Effector memory CD8-positive, alpha-beta T cell (primary cell): Measurements from ENCODE around the gene CETP.
A peak's percentile ranks its signal among the peaks of the same experiment; 100 is the strongest.

ENCODE experiments used
- ATAC-seq: fragments of 150-1000 bp; cut with Tn5 transposase; replicated peaks from 2 replicates; pipeline ENCODE4 v1.10.0; 2021; ENCODE audit warnings: mild to moderate bottlenecking, moderate library complexity
- DNase-seq, 3 experiments: peaks; one replicate each; pipeline ENCODE4 v3.0.0; 2021
- H3K27ac Mint-ChIP-seq, 2 donors: one replicate each; pipeline ENCODE4 v1.8.0; 2022; ENCODE audit warnings: mild to moderate bottlenecking in 2 of 2, mixed read lengths in 2 of 2, moderate library complexity in 2 of 2
- H3K27me3 Mint-ChIP-seq, 2 donors: one replicate each; pipeline ENCODE4 v1.8.0; 2022; ENCODE audit warnings: mixed read lengths in 2 of 2
- H3K36me3 Mint-ChIP-seq: one replicate; pipeline ENCODE4 v1.8.0; 2022; ENCODE audit warnings: mild to moderate bottlenecking, moderate library complexity, mixed read lengths; ENCODE audit not compliant: insufficient read depth
- H3K4me1 Mint-ChIP-seq, 2 donors: one replicate each; pipeline ENCODE4 v1.8.0; 2022; ENCODE audit warnings: low read depth in 2 of 2, mixed read lengths in 2 of 2
- H3K4me3 Mint-ChIP-seq, 2 donors: one replicate each; pipeline ENCODE4 v1.8.0; 2022; ENCODE audit warnings: mild to moderate bottlenecking in 2 of 2, mixed read lengths in 2 of 2, moderate library complexity in 2 of 2
- H3K9me3 Mint-ChIP-seq, 2 donors: one replicate each; pipeline ENCODE4 v1.8.0; 2022; ENCODE audit warnings: mixed read lengths in 2 of 2

The CETP gene

DNA sequence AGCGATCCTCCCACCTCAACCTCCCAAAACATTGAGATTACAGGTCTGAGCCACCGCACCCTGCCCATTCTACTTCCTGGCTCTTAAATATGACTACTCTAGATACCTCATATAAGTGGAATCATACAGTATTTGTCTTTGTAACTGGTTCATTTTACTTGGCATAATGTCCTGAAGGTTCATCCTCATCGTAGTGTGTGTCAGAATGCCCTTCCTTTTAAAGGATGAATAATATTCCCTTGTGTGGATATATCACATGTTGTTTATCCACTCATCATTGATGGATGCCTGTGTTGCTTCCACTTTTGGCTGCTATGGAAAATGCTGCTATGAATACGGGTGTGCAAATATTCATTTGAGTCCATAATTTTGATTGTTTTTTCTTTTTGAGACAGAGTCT, 5.7 kb upstream of the CETP start:
- peaks cover 4 to 5% of the 10 kb centered on the region in 2 donors for H3K4me1 Mint-ChIP-seq
- H3K36me3 Mint-ChIP-seq, result no peaks in the 10 kb centered on the region
- H3K9me3 Mint-ChIP-seq, result no peaks in the 10 kb centered on the region
- H3K27ac Mint-ChIP-seq, result no peak overlapping the region
- no peak for DNase-seq
- ATAC-seq, result no peak
- no peaks in the 10 kb centered on the region for H3K27me3 Mint-ChIP-seq
- H3K4me3 Mint-ChIP-seq, result no peak overlapping the region

DNA sequence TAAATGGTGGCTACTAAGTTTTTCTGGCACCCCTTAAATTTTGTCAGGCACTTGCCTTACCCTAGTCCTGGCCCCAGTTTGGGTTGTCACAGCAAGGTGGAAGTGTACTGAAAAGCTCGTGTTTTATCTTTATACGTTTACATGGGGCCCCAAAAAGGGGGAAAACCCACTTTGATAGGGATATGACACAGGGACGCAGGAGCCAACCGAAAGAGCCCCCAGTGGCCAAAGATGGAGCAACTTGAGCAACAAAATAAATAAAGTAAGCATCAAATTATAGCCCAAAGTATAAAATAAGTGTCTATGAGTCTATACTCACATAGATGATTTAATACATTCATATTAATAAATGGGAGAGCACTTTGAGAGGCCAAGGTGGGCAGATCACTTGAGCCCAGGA, 5.0 kb upstream of the CETP start:
- Mint-ChIP-seq H3K27me3 (no peaks in the 10 kb centered on the region), H3K36me3 (no peaks in the 10 kb centered on the region), H3K9me3 (no peaks in the 10 kb centered on the region), H3K27ac (no peak overlapping the region), H3K4me3 (no peak overlapping the region), H3K4me1 (no peaks in the 10 kb centered on the region)
- DNase-seq (no peak), ATAC-seq (no peak)

DNA sequence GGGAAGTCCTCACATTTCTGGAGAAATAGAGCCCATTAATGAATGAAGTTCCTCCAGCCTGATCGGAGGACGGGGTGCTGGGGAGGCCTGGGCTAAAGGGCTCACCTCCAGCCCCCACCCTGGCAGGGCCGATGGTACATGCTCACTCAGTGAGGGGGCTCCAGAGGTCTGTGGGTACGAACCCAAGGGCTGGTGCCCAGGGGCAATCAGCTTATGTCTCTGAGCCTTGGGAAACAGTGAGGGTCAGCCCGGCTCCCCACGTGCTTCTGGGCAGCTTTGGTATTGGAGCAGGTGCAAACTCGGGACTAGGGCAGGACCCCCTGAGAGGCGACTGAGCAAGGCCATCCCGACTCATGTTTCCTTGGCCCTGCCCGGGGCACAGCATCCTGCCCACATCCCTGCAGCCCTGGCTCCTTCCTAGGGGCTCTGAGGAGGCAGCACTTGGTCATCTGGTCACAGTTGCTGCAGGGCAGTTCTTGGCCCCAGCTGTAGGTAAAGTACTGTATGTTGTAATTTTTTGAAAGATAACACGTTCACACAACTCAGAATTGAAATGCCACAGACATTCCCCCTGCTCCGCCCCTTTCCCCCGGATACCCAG, 969 bp upstream of the CETP start:
- no peaks in the 10 kb centered on the region for H3K9me3 Mint-ChIP-seq
- DNase-seq (no peak), ATAC-seq (no peak)
- H3K27me3 Mint-ChIP-seq, result no peaks in the 10 kb centered on the region
- no peaks in the 10 kb centered on the region for H3K36me3 Mint-ChIP-seq
- no peak overlapping the region for H3K4me3 Mint-ChIP-seq
- H3K27ac Mint-ChIP-seq, result no peak overlapping the region
- H3K4me1 Mint-ChIP-seq, result peaks cover 10 to 14% of the 10 kb centered on the region in 2 donors

DNA sequence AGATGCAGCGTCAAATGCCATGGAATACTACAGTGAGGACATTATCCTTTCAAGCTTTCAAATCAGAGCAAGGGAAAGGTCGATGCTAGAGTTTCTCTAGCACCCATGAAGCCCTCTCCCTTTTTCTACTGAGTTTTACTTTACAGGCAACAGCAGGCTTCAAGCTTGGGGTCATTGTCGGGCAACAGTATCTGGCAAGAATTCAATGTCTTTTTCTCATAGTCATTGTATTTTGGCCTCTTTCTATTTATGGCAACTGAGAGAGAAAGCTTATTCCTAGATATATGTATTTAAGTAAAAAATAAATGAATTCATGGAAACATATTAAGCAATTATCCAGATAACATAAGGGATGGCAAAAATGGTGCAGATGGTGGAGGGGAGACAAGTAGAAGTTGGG, 364 bp upstream of the CETP start:
- ATAC-seq, result no peak
- Mint-ChIP-seq H3K4me1 (peaks cover 15 to 17% of the 10 kb centered on the region in 2 donors), H3K36me3 (no peaks in the 10 kb centered on the region), H3K4me3 (no peak overlapping the region), H3K27ac (no peak overlapping the region), H3K27me3 (no peaks in the 10 kb centered on the region), H3K9me3 (no peaks in the 10 kb centered on the region)
- no peak for DNase-seq

DNA sequence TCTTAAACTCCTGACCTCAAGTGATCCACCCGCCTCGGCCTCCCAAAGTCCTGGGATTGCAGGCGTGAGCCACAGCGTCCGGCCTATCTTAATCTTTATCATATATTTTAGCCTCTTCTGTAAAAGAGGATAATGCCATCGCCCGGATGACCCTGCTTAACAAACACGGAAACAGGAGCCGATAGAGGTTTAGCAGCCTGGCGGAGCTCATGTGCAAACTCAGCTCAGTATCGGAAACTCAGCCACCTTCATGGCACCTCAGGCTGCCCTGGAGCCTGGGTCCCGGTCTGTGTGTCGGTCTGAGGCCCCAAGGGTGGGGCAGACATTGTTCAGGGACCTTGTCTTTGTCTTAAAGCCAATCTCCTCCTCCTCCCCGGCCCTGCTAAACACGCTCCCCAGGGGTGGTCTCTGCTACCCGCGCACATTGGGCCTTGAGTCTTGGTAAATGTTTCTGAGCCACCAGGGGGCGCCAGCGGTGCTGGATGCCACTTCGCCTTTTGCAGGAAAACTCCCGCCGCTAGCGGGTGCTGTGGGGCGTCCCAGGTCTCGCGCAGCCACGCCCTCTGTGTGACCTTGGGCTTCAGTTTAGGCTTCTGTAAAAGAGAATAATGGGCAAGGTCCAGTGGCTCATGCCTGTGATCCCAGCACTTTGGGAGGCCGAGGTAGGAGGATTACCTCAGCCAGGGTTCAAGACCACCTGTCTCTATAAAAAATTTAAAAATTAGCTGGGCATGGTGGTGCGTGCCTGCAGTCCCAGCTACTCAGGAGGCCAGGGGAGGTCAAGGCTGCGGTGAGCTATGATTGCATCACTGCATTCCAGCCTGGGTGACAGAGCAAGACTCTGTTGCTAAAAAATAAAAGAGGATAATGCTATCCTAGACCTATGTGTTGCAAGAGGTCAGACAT, 2.7 kb downstream of the CETP start:
- DNase-seq (peak; percentile 94 to 98 (median 96)), ATAC-seq (peak; percentile 96)
- Mint-ChIP-seq H3K27me3 (no peaks in the 10 kb centered on the region), H3K4me3 (no peak overlapping the region), H3K9me3 (no peaks in the 10 kb centered on the region), H3K4me1 (peaks cover 15 to 17% of the 10 kb centered on the region in 2 donors), H3K27ac (no peak overlapping the region), H3K36me3 (no peaks in the 10 kb centered on the region)

DNA sequence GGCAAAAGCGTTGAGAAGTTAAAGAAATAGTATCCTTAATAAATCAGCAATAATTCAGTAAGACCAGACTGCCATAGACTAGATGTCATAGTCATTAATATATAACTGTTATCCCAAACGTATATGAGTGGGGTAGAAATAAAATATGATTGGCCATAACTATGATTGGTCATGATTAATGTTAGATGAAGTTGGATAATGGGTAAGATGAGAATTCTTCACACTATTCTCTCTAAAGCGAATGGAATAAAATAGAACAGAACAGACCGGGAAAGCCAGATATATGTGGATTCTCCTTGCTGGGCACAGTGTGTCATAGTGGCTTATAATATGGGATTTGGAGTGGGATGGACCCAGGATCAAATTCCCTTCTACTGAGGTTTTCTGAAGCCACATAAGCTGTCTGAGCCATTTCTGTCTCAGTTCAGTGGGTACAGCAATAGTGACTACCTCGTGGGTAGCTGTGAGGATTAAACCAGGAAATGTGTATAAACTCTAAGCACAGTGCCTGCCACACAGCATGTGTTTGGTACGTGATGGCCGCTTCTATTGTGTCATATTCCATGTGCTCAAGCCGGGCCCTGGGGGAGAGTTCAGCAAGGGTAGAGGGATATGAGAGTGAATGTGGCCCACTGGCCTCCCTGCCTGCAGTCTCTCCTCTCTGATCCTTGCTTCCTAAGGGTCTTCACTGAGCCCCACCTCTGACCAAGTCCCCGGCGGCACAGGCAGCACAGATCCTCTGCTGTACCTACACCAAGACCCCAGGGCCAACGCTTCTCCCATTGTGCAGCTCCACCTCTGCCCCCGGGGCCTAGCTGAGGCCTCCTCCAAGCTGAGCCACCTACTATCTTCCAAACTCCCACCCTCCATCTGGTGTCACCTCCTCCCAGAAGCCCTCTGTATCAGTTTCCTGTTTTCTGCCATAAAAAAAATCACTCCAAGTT, 3.7 kb downstream of the CETP start:
- Mint-ChIP-seq H3K4me3 (no peak overlapping the region), H3K27me3 (no peaks in the 10 kb centered on the region), H3K36me3 (no peaks in the 10 kb centered on the region), H3K9me3 (no peaks in the 10 kb centered on the region), H3K27ac (peak overlapping the region in 1 of 2 donors; percentile 83), H3K4me1 (peaks cover 15 to 17% of the 10 kb centered on the region in 2 donors)
- ATAC-seq, result no peak
- DNase-seq, result no peak

DNA sequence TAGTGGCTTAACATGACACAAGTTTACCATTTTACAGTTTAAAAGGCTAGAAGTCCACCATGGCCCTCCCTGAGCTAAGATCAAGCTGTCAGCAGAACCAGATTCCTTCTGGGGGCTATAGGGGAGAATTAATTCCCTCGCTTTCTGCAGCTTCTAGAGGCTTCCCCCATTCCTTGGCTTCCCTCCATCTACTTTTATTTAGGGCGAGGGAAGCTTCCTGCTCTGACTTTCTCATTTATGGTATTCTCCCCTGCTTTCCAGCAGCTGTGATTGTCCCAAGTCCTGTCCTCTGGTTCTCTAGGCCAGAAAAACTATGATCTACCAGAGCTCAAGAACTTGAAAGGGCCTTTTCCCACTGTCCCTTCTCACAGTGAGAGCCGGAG, 4.3 kb downstream of the CETP start:
- peaks cover 16 to 18% of the 10 kb centered on the region in 2 donors for H3K4me1 Mint-ChIP-seq
- ATAC-seq, result no peak
- H3K9me3 Mint-ChIP-seq, result no peaks in the 10 kb centered on the region
- H3K27ac Mint-ChIP-seq, result peak overlapping the region in 1 of 2 donors; percentile 83
- peaks cover 0 to 3% of the 10 kb centered on the region in 2 donors for H3K27me3 Mint-ChIP-seq
- DNase-seq, result no peak
- no peak overlapping the region for H3K4me3 Mint-ChIP-seq
- H3K36me3 Mint-ChIP-seq, result no peaks in the 10 kb centered on the region

DNA sequence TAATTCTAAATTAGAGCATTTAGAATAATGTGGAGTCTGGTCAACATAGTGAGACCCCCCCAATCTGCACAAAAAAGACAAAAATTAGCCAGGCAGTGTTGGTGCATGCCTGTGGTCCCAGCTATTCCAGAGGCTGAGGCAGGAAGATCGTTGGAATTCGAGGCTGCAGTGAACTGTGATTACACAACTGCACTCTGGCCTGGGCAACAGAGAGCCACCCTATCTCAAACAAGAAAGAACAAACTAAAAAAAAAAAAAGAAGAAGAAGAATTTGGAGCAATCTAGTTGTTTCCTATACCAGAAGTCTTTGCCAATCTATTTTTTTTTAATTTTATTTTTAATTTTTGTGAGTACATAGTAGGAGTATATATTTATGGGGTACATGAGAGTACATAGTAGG, 6.0 kb downstream of the CETP start:
- ATAC-seq (no peak), DNase-seq (no peak)
- Mint-ChIP-seq H3K4me3 (no peak overlapping the region), H3K9me3 (no peaks in the 10 kb centered on the region), H3K27ac (no peak overlapping the region), H3K27me3 (peaks cover 0 to 7% of the 10 kb centered on the region in 2 donors), H3K36me3 (no peaks in the 10 kb centered on the region), H3K4me1 (peaks cover 21 to 22% of the 10 kb centered on the region in 2 donors)

DNA sequence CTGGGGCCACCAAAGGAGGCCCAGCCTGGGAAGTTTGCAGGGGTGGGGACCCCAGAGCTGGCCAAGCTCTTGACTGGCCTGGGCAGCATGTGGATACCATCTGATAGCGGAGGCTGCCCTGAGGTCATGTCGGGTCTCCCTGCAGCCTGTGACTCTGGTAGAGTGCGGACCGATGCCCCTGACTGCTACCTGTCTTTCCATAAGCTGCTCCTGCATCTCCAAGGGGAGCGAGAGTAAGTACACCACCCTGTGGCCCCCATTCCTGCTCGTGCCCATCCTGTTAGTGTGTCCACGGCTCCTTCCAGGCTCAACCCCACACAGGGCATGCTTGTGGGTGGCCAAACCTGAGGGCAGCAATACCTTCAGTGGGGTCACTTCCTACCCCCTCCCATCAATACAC, 8.0 kb downstream of the CETP start:
- DNase-seq, result no peak
- H3K27me3 Mint-ChIP-seq, result peaks cover 0 to 7% of the 10 kb centered on the region in 2 donors
- no peak for ATAC-seq
- H3K4me1 Mint-ChIP-seq, result peaks cover 31 to 32% of the 10 kb centered on the region in 2 donors
- no peak overlapping the region for H3K4me3 Mint-ChIP-seq
- H3K27ac Mint-ChIP-seq, result no peak overlapping the region
- H3K9me3 Mint-ChIP-seq, result no peaks in the 10 kb centered on the region
- no peaks in the 10 kb centered on the region for H3K36me3 Mint-ChIP-seq

DNA sequence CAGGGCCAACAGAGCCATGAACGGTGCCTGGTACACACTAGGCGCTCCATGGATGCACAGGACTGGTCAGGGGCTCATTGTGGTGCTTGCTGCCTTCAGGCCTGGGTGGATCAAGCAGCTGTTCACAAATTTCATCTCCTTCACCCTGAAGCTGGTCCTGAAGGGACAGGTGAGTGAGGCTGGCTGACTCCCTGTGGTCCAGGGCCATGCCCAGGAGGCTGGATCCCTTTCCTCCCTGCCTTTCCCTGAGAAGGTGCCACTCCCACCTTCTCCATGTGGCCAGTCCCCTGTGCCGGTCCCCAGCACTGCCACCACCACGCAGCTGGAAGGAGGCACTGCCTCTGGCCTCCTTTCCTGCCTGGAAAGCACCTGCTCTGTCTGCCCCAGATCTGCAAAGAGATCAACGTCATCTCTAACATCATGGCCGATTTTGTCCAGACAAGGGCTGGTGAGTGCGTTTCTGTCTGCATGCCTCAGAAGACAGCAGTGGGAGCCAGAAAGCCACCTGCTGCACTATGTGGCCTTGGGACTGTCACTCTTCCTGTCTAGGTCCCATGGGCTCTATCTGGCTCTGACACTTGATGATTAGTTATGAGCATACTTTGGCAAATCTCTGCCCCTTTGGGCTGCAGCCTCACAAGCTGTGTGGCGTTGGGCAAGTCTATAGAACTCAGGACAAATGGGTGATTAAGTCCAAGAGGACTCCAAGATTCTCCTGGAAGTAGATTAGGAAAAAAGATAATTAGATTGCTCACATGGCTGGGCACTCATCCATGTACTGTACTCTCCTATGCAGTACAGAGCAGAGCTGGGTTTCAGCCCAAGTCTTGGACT, 9.4 kb downstream of the CETP start:
- Mint-ChIP-seq H3K4me3 (no peak overlapping the region), H3K27me3 (peaks cover 0 to 7% of the 10 kb centered on the region in 2 donors), H3K9me3 (no peaks in the 10 kb centered on the region), H3K36me3 (no peaks in the 10 kb centered on the region), H3K4me1 (peaks cover 24 to 29% of the 10 kb centered on the region in 2 donors), H3K27ac (peak overlapping the region in 1 of 2 donors; percentile 93)
- DNase-seq, result peak in 1 of 3 experiments; percentile 21
- peak; percentile 88 for ATAC-seq

DNA sequence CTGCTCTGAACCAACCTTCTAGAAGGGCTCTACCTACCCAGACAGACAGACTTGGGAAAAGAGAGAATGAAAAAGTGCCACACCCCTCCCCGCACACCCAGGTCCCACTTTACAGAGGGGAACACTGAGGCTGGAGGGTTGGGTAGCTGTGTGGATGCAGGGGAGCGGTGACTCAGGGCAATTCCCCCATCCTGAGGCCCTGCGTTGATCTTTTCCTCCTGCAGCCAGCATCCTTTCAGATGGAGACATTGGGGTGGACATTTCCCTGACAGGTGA, 10.0 kb downstream of the CETP start:
- peaks cover 24 to 28% of the 10 kb centered on the region in 2 donors for H3K4me1 Mint-ChIP-seq
- no peak overlapping the region for H3K4me3 Mint-ChIP-seq
- no peaks in the 10 kb centered on the region for H3K9me3 Mint-ChIP-seq
- peaks cover 0 to 7% of the 10 kb centered on the region in 2 donors for H3K27me3 Mint-ChIP-seq
- no peak for DNase-seq
- no peak overlapping the region for H3K27ac Mint-ChIP-seq
- no peak for ATAC-seq
- H3K36me3 Mint-ChIP-seq, result no peaks in the 10 kb centered on the region

DNA sequence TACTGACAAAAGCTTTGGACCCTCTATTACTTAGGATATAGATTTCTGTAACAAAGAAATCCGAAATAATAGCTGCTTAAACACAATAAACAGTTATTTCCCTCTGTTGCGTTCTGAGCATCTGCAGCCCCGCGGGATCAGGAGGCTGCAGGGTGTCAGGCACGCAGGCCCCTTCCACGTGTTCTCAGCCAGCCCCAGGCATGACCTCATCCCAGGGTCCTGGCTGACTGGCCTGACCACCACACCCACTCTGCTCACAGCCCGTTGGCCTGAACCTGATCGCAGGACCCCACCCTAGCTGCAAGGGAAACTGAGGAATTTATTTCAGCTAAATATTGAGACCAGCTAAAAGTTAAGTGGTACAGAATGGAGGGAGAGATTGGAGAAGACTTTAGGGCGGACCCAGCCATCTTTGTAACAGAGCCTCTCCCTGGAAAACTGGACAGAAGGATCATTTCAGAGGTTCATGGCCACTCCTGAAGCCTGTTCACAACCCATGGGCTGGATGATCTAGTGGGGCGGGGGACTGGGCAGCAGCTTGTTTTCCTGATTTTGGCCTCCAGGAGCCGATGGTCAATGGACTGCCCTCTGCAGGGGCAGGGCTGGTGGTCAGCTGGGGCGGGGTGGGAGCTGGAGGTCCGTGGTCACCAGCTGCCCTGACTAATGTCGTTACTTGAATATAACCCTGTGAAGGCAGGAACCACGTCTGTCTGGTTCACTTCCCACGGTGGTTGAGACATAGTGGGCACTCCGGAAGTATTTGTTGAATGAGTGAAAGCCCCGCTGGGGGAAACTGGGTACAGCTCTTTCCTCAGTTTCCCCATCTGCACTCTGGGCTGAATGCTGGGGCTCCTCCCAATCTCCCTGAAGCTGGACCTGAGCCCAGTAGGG, 10.9 kb downstream of the CETP start:
- no peaks in the 10 kb centered on the region for H3K9me3 Mint-ChIP-seq
- peak overlapping the region in 1 of 2 donors; percentile 23 for H3K27ac Mint-ChIP-seq
- H3K4me3 Mint-ChIP-seq, result no peak overlapping the region
- H3K27me3 Mint-ChIP-seq, result peaks cover 0 to 7% of the 10 kb centered on the region in 2 donors
- H3K36me3 Mint-ChIP-seq, result no peaks in the 10 kb centered on the region
- DNase-seq, result no peak
- ATAC-seq, result no peak
- H3K4me1 Mint-ChIP-seq, result peaks cover 24 to 31% of the 10 kb centered on the region in 2 donors
